Measurements from ENCODE around the gene SMIM5.
"Not testable (repeated sequence)": the region's sequence is repeated elsewhere in the genome, so short reads cannot be mapped to it uniquely, and the experiment has no call there.

Gene SMIM5

GRCh38 chr17:75632863-75633485, at the start of gene SMIM5:
Gene SMIM5 (plus strand): TSS chr17:75633434. CDS start chr17:75640202, 6,768 bp downstream.
- DNase-seq: peak; percentile 90

GRCh38 chr17:75584849-75585175, 48.4 kb upstream of the SMIM5 start:
- DNase-seq: no peak

GRCh38 chr17:75587675-75588595, 45.3 kb upstream of the SMIM5 start, which contains the start of gene MYO15B:
Gene MYO15B (plus strand): TSS chr17:75587800. CDS start chr17:75588058, 258 bp downstream.
- DNase-seq: peak; percentile 80

- no peak for DNase-seq
Measured at GRCh38 chr17:75588596-75589011, 44.6 kb upstream of the SMIM5 start.

GRCh38 chr17:75589012-75589918, 44.0 kb upstream of the SMIM5 start:
- peak; percentile 99 for DNase-seq

- no peak for DNase-seq
Measured at GRCh38 chr17:75589919-75590303, 43.3 kb upstream of the SMIM5 start.

- no peak for DNase-seq
Measured at GRCh38 chr17:75590314-75590761, 42.9 kb upstream of the SMIM5 start.

GRCh38 chr17:75590849-75591721, 42.1 kb upstream of the SMIM5 start:
- DNase-seq: no peak

GRCh38 chr17:75591722-75592302, 41.4 kb upstream of the SMIM5 start:
- no peak for DNase-seq

GRCh38 chr17:75592348-75593020, 40.8 kb upstream of the SMIM5 start:
- no peak for DNase-seq

GRCh38 chr17:75593430-75593829, 39.8 kb upstream of the SMIM5 start:
- DNase-seq: not testable (repeated sequence)

GRCh38 chr17:75594499-75595283, 38.5 kb upstream of the SMIM5 start:
- no peak for DNase-seq

- DNase-seq: no peak
Measured at GRCh38 chr17:75595284-75595919, 37.8 kb upstream of the SMIM5 start.

- no peak for DNase-seq
Measured at GRCh38 chr17:75595920-75596313, 37.3 kb upstream of the SMIM5 start.

GRCh38 chr17:75596320-75597087, 36.7 kb upstream of the SMIM5 start:
- DNase-seq: no peak

GRCh38 chr17:75601057-75601987, 31.9 kb upstream of the SMIM5 start:
- peak; percentile 68 for DNase-seq

- DNase-seq: no peak
Measured at GRCh38 chr17:75602644-75603043, 30.6 kb upstream of the SMIM5 start.

- no peak for DNase-seq
Measured at GRCh38 chr17:75603123-75603522, 30.1 kb upstream of the SMIM5 start.

All from CD4-positive, alpha-beta T cell treated with Interleukin-17A for 4 hours (primary cell).